WTC11 (cell line): Measurements from ENCODE around the gene TSPO. TPM values are rescaled to one million over a fixed set of nuclear protein-coding genes. Genes with fewer than 3 reads are reported as not detected.

Experiments used
- ATF3 ChIP-seq: sonication (generic); formaldehyde crosslinking; conservative IDR thresholded peaks from 2 replicates; pipeline ENCODE4 v1.8.1; 2022; ENCODE audit warnings: mild to moderate bottlenecking, missing genetic modification reagents
- CTCF ChIP-seq: fragments of 200-600 bp; IDR thresholded peaks from 2 replicates; pipeline ENCODE4 v1.8.0; 2022; ENCODE audit warnings: antibody characterized with exemption
- ELF4 ChIP-seq: sonication (generic); formaldehyde crosslinking; IDR thresholded peaks from 2 replicates; pipeline ENCODE4 v1.8.1; 2022; ENCODE audit warnings: low read depth, mild to moderate bottlenecking, moderate library complexity, missing genetic modification reagents
- GRHL2 ChIP-seq: fragments of 250-450 bp; sonication (Bioruptor Pico); IDR thresholded peaks from 2 replicates; pipeline ENCODE4 v1.8.0; 2022; ENCODE audit warnings: mild to moderate bottlenecking, moderate library complexity; ENCODE audit not compliant: insufficient replicate concordance, severe bottlenecking
- HMGA2 ChIP-seq: fragments of 250-450 bp; sonication (Bioruptor Pico); IDR thresholded peaks from 2 replicates; pipeline ENCODE4 v1.4.0; 2021; ENCODE audit warnings: mild to moderate bottlenecking, moderate library complexity
- IRF2 ChIP-seq: sonication (generic); formaldehyde crosslinking; IDR thresholded peaks from 2 replicates; pipeline ENCODE4 v1.8.0; 2022; ENCODE audit warnings: low read depth, missing genetic modification reagents, borderline replicate concordance
- MXD4 ChIP-seq: fragments of 250-450 bp; sonication (Bioruptor Pico); IDR thresholded peaks from 2 replicates; pipeline ENCODE4 v1.8.0; 2021; ENCODE audit warnings: mild to moderate bottlenecking, moderate library complexity, borderline replicate concordance
- NFATC4 ChIP-seq: fragments of 250-450 bp; sonication (Bioruptor Pico); IDR thresholded peaks from 2 replicates; pipeline ENCODE4 v1.9.0; 2021; ENCODE audit warnings: mild to moderate bottlenecking
- PRRX2 ChIP-seq: fragments of 250-450 bp; sonication (Bioruptor Pico); IDR thresholded peaks from 2 replicates; pipeline ENCODE4 v1.8.0; 2021; ENCODE audit warnings: mild to moderate bottlenecking
- RORB ChIP-seq: fragments of 250-450 bp; sonication (Bioruptor Pico); IDR thresholded peaks from 2 replicates; pipeline ENCODE4 v1.9.0; 2021; ENCODE audit warnings: mild to moderate bottlenecking
- SMAD4 ChIP-seq: sonication (generic); formaldehyde crosslinking; IDR thresholded peaks from 2 replicates; pipeline ENCODE4 v1.8.0; 2022; ENCODE audit warnings: mild to moderate bottlenecking, missing genetic modification reagents
- SP1 ChIP-seq: sonication (generic); formaldehyde crosslinking; conservative IDR thresholded peaks from 2 replicates; pipeline ENCODE4 v1.8.1; 2022; ENCODE audit warnings: missing genetic modification reagents
- TEAD4 ChIP-seq: sonication (generic); formaldehyde crosslinking; IDR thresholded peaks from 2 replicates; pipeline ENCODE4 v1.8.0; 2022; ENCODE audit warnings: mild to moderate bottlenecking, missing genetic modification reagents
- ZNF263 ChIP-seq: sonication (generic); formaldehyde crosslinking; IDR thresholded peaks from 2 replicates; pipeline ENCODE4 v1.8.1; 2022; ENCODE audit warnings: low read depth, mild to moderate bottlenecking, moderate library complexity, missing genetic modification reagents
- ZNF317 ChIP-seq: sonication (generic); formaldehyde crosslinking; IDR thresholded peaks from 2 replicates; pipeline ENCODE4 v1.8.1; 2023; ENCODE audit warnings: low read depth, mild to moderate bottlenecking, moderate library complexity, missing genetic modification reagents, borderline replicate concordance
- total RNA-seq: library from RNA; stranded (reverse); gene quantifications from 3 replicates; pipeline ENCODE4 v1.2.3, GENCODE V29; 2021
- TF ChIP-seq, protein P1 (sequence below): sonication (generic); formaldehyde crosslinking; IDR thresholded peaks from 2 replicates; pipeline ENCODE4 v1.8.1; 2023; ENCODE audit warnings: mild to moderate bottlenecking, missing genetic modification reagents
- TF ChIP-seq, protein P2 (sequence below): sonication (generic); formaldehyde crosslinking; IDR thresholded peaks from 2 replicates; pipeline ENCODE4 v1.8.1; 2023; ENCODE audit warnings: mild to moderate bottlenecking, moderate library complexity, missing genetic modification reagents
- TF ChIP-seq, protein P3 (sequence below): sonication (generic); formaldehyde crosslinking; IDR thresholded peaks from 2 replicates; pipeline ENCODE4 v1.8.0; 2022; ENCODE audit warnings: mild to moderate bottlenecking, missing genetic modification reagents
- TF ChIP-seq, protein P4 (sequence below): sonication (generic); formaldehyde crosslinking; IDR thresholded peaks from 2 replicates; pipeline ENCODE4 v1.8.1; 2023; ENCODE audit warnings: mild to moderate bottlenecking, missing genetic modification reagents, moderate library complexity
- TF ChIP-seq, protein P5 (sequence below): sonication (generic); formaldehyde crosslinking; IDR thresholded peaks from 2 replicates; pipeline ENCODE4 v1.8.0; 2023; ENCODE audit warnings: missing genetic modification reagents, mild to moderate bottlenecking, borderline replicate concordance
- TF ChIP-seq, protein P6 (sequence below): sonication (generic); formaldehyde crosslinking; IDR thresholded peaks from 2 replicates; pipeline ENCODE4 v1.8.0; 2022; ENCODE audit warnings: mild to moderate bottlenecking, missing genetic modification reagents
- TF ChIP-seq, protein P7 (sequence below): fragments of 250-450 bp; sonication (Bioruptor Pico); IDR thresholded peaks from 2 replicates; pipeline ENCODE4 v1.9.0; 2021; ENCODE audit warnings: moderate library complexity, mild to moderate bottlenecking, inconsistent platforms, borderline replicate concordance
- TF ChIP-seq, protein P8 (sequence below): fragments of 250-450 bp; sonication (Bioruptor Pico); IDR thresholded peaks from 2 replicates; pipeline ENCODE4 v1.8.0; 2021; ENCODE audit warnings: mild to moderate bottlenecking

The TSPO gene
- total RNA-seq, 1 experiment from 2014 or later = 21.9 TPM

GRCh38 chr22:43187171-43188099 is 36.1 kb downstream of the TSPO start (continued):
- TF ChIP-seq, protein P1, sequence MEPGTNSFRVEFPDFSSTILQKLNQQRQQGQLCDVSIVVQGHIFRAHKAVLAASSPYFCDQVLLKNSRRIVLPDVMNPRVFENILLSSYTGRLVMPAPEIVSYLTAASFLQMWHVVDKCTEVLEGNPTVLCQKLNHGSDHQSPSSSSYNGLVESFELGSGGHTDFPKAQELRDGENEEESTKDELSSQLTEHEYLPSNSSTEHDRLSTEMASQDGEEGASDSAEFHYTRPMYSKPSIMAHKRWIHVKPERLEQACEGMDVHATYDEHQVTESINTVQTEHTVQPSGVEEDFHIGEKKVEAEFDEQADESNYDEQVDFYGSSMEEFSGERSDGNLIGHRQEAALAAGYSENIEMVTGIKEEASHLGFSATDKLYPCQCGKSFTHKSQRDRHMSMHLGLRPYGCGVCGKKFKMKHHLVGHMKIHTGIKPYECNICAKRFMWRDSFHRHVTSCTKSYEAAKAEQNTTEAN (CRISPR knock-in tag) = no peak
- TF ChIP-seq, protein P2, sequence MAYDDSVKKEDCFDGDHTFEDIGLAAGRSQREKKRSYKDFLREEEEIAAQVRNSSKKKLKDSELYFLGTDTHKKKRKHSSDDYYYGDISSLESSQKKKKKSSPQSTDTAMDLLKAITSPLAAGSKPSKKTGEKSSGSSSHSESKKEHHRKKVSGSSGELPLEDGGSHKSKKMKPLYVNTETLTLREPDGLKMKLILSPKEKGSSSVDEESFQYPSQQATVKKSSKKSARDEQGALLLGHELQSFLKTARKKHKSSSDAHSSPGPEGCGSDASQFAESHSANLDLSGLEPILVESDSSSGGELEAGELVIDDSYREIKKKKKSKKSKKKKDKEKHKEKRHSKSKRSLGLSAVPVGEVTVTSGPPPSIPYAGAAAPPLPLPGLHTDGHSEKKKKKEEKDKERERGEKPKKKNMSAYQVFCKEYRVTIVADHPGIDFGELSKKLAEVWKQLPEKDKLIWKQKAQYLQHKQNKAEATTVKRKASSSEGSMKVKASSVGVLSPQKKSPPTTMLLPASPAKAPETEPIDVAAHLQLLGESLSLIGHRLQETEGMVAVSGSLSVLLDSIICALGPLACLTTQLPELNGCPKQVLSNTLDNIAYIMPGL (CRISPR knock-in tag) = peak; percentile 63; the same call in 1 of the 2 replicates
- no peak for TF ChIP-seq MXD4 (CRISPR knock-in tag)
- TF ChIP-seq, protein P3, sequence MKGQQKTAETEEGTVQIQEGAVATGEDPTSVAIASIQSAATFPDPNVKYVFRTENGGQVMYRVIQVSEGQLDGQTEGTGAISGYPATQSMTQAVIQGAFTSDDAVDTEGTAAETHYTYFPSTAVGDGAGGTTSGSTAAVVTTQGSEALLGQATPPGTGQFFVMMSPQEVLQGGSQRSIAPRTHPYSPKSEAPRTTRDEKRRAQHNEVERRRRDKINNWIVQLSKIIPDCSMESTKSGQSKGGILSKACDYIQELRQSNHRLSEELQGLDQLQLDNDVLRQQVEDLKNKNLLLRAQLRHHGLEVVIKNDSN (CRISPR knock-in tag) = no peak
- TF ChIP-seq IRF2 = no peak
- no peak for TF ChIP-seq TEAD4 (CRISPR knock-in tag)
- TF ChIP-seq, protein P4, sequence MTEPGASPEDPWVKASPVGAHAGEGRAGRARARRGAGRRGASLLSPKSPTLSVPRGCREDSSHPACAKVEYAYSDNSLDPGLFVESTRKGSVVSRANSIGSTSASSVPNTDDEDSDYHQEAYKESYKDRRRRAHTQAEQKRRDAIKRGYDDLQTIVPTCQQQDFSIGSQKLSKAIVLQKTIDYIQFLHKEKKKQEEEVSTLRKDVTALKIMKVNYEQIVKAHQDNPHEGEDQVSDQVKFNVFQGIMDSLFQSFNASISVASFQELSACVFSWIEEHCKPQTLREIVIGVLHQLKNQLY (CRISPR knock-in tag) = no peak
- no peak for TF ChIP-seq NFATC4 (CRISPR knock-in tag)
- TF ChIP-seq, protein P5, sequence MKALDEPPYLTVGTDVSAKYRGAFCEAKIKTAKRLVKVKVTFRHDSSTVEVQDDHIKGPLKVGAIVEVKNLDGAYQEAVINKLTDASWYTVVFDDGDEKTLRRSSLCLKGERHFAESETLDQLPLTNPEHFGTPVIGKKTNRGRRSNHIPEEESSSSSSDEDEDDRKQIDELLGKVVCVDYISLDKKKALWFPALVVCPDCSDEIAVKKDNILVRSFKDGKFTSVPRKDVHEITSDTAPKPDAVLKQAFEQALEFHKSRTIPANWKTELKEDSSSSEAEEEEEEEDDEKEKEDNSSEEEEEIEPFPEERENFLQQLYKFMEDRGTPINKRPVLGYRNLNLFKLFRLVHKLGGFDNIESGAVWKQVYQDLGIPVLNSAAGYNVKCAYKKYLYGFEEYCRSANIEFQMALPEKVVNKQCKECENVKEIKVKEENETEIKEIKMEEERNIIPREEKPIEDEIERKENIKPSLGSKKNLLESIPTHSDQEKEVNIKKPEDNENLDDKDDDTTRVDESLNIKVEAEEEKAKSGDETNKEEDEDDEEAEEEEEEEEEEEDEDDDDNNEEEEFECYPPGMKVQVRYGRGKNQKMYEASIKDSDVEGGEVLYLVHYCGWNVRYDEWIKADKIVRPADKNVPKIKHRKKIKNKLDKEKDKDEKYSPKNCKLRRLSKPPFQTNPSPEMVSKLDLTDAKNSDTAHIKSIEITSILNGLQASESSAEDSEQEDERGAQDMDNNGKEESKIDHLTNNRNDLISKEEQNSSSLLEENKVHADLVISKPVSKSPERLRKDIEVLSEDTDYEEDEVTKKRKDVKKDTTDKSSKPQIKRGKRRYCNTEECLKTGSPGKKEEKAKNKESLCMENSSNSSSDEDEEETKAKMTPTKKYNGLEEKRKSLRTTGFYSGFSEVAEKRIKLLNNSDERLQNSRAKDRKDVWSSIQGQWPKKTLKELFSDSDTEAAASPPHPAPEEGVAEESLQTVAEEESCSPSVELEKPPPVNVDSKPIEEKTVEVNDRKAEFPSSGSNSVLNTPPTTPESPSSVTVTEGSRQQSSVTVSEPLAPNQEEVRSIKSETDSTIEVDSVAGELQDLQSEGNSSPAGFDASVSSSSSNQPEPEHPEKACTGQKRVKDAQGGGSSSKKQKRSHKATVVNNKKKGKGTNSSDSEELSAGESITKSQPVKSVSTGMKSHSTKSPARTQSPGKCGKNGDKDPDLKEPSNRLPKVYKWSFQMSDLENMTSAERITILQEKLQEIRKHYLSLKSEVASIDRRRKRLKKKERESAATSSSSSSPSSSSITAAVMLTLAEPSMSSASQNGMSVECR (CRISPR knock-in tag) = no peak
- no peak; the same call in none of the 2 replicates for TF ChIP-seq SP1 (CRISPR knock-in tag)
- no peak for TF ChIP-seq ZNF263 (CRISPR knock-in tag)
- TF ChIP-seq ATF3 (CRISPR knock-in tag) = no peak
- no peak for TF ChIP-seq ZNF317
- TF ChIP-seq RORB = no peak
- TF ChIP-seq PRRX2 (CRISPR knock-in tag) = no peak
- TF ChIP-seq CTCF = peak; percentile 69
- TF ChIP-seq GRHL2 (CRISPR knock-in tag) = no peak
- TF ChIP-seq, protein P6, sequence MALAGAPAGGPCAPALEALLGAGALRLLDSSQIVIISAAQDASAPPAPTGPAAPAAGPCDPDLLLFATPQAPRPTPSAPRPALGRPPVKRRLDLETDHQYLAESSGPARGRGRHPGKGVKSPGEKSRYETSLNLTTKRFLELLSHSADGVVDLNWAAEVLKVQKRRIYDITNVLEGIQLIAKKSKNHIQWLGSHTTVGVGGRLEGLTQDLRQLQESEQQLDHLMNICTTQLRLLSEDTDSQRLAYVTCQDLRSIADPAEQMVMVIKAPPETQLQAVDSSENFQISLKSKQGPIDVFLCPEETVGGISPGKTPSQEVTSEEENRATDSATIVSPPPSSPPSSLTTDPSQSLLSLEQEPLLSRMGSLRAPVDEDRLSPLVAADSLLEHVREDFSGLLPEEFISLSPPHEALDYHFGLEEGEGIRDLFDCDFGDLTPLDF = no peak
- no peak for TF ChIP-seq ELF4 (CRISPR knock-in tag)
- no peak for TF ChIP-seq SMAD4 (CRISPR knock-in tag)
- TF ChIP-seq, protein P7, sequence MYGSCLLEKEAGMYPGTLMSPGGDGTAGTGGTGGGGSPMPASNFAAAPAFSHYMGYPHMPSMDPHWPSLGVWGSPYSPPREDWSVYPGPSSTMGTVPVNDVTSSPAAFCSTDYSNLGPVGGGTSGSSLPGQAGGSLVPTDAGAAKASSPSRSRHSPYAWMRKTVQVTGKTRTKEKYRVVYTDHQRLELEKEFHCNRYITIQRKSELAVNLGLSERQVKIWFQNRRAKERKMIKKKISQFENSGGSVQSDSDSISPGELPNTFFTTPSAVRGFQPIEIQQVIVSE (CRISPR knock-in tag) = no peak
- no peak for TF ChIP-seq HMGA2
- TF ChIP-seq, protein P8, sequence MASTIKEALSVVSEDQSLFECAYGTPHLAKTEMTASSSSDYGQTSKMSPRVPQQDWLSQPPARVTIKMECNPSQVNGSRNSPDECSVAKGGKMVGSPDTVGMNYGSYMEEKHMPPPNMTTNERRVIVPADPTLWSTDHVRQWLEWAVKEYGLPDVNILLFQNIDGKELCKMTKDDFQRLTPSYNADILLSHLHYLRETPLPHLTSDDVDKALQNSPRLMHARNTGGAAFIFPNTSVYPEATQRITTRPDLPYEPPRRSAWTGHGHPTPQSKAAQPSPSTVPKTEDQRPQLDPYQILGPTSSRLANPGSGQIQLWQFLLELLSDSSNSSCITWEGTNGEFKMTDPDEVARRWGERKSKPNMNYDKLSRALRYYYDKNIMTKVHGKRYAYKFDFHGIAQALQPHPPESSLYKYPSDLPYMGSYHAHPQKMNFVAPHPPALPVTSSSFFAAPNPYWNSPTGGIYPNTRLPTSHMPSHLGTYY (CRISPR knock-in tag) = no peak
